ENCODE measurements around the gene ZNF324B.
"Not testable (repeated sequence)": the region's sequence is repeated elsewhere in the genome, so short reads cannot be mapped to it uniquely, and the experiment has no call there.

The ZNF324B gene

DNA sequence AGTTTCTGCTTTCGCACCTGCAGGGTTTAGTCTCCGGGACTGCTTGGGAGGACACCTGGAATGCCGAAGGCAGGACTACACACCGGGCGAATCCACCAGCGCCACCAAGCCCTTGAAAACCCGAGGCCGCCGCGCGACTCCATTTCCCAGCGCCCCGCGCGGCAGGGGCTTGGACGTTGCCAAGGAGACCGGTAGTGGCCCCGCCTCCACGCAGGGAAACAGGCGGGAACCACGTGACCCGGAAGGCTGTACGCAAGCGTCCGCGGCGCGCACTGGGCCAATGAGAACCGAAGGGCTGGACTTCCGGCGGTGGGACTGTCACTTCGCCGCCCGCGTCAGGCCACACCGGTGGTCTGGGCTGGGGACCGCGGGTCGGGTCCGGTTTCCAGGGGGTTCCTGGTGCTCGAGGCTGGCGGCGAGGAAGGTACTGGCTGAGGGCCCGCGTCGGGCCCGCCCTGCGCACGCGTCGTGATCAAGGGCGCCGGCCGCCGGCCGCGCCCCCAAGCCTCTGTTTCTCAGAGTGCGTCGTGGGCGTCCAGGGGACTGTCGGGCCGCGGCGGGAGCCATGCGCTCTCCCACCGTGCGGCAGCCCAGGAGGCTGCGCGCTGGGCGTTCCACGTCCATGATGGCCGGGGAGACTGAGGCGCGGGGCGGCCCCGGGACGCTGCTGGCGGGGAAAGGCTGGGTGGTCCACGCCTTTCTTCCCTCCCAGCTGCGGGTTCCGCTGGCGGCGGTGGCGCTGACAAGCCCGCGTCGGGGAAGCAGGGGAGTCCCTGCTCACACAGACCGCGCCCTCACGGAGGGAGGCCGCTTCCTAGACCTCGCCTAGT is 15.6 kb downstream of the ZNF324B start, which contains the start of gene ZNF324:
Gene ZNF324, plus strand, starts transcription at position 321 of the 830 bp plus-strand sequence. CDS start 2,106 bp downstream, outside the sequence.
- TF ChIP-seq, protein P1, sequence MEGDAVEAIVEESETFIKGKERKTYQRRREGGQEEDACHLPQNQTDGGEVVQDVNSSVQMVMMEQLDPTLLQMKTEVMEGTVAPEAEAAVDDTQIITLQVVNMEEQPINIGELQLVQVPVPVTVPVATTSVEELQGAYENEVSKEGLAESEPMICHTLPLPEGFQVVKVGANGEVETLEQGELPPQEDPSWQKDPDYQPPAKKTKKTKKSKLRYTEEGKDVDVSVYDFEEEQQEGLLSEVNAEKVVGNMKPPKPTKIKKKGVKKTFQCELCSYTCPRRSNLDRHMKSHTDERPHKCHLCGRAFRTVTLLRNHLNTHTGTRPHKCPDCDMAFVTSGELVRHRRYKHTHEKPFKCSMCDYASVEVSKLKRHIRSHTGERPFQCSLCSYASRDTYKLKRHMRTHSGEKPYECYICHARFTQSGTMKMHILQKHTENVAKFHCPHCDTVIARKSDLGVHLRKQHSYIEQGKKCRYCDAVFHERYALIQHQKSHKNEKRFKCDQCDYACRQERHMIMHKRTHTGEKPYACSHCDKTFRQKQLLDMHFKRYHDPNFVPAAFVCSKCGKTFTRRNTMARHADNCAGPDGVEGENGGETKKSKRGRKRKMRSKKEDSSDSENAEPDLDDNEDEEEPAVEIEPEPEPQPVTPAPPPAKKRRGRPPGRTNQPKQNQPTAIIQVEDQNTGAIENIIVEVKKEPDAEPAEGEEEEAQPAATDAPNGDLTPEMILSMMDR (IDR thresholded peaks at IDR 0.05; ENCODE audit: low read depth, low read length), result no peak
- TF ChIP-seq, protein P2, sequence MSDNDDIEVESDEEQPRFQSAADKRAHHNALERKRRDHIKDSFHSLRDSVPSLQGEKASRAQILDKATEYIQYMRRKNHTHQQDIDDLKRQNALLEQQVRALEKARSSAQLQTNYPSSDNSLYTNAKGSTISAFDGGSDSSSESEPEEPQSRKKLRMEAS (IDR thresholded peaks at IDR 0.05; ENCODE audit: low read depth, low read length), result peak; percentile 99
- TF ChIP-seq POLR2A (IDR thresholded peaks at IDR 0.05; ENCODE audit: extremely low read depth, insufficient read length) (peak; percentile 53), MYC (IDR thresholded peaks at IDR 0.05; ENCODE audit: low read depth, low read length) (peak; percentile 44; the same call in 1 of the 2 replicates)
- H3K4me3 ChIP-seq (ENCODE audit: low read depth, low read length), result peak within 1 kb of the TSS; percentile 66
- peak; percentile 97 for DNase-seq (ENCODE audit: low read depth)

DNA sequence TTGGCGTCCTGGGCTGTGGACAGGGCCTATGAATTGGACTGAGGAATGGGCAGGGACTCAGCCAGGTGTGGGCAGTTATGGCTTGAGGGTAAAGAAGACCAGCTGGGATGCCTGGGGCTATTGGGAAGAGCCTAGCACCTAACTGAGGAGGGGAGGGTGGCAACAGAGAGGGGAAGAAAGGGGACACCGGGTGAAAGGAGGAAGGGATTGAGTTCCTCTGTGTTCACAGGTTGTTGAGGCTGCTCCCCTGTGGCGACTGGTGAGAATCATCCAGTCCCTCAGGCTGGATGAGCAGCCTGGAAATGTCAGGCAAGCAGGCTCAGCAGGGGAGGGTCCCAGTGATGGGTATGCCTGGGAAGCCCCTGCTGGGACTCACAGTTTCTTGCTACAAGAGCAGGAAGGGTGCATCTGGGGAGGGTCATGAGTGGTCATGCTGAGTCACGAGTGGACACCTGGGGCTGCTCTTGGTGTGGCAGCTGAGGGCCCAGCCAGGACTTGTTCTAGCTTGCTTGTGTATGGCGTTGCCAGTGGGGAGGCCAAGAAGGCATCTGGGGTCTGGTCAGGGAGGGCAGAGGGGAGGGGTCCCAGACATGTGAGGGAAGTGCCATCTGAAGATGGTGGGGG is 16.9 kb downstream of the ZNF324B start:
- TF ChIP-seq MYC (IDR thresholded peaks at IDR 0.05; ENCODE audit: low read depth, low read length) (no peak), POLR2A (IDR thresholded peaks at IDR 0.05; ENCODE audit: extremely low read depth, insufficient read length) (no peak)
- TF ChIP-seq, protein P1 (IDR thresholded peaks at IDR 0.05; ENCODE audit: low read depth, low read length), result no peak
- TF ChIP-seq, protein P2 (IDR thresholded peaks at IDR 0.05; ENCODE audit: low read depth, low read length), result no peak
- peak overlapping the region; percentile 49 for H3K4me3 ChIP-seq (ENCODE audit: low read depth, low read length)
- peak; percentile 40 for DNase-seq (ENCODE audit: low read depth)

DNA sequence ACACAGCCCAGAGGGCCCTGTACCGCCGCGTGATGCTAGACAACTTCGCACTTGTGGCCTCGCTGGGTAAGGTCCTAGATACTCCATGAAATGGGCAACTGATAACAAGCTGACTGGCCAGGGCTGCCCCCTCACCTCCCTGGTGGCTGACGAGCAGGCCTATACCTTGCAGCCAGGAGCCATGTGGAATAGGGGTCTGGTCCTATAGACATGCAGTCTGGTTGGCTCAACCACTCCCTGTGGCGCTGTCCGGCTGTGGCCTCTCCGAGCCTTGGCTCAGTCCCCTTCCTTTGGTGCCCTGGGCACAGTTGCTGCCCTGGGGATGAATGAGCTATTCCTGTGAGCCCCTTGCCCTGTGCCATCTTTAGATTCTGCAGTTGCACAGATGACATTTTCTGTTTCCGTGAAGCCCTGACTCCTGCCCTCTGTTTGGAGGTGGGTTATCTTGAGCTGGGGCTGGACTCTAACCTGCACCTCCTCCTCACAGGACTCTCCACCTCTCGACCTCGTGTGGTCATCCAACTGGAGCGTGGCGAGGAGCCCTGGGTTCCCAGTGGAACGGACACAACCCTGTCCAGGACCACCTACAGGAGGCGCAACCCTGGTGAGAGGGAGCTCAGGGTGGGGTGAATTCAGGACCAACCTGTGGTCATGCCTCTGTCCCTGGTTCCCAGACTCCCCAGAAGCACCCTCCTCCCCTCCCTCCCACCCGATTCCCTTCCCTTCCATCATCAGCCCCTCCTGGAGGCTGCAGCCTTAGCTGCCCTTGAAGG is 18.0 kb downstream of the ZNF324B start:
- DNase-seq (ENCODE audit: low read depth), result no peak
- H3K4me3 ChIP-seq (ENCODE audit: low read depth, low read length), result no peak overlapping the region
- TF ChIP-seq POLR2A (IDR thresholded peaks at IDR 0.05; ENCODE audit: extremely low read depth, insufficient read length), result no peak
- TF ChIP-seq, protein P1 (IDR thresholded peaks at IDR 0.05; ENCODE audit: low read depth, low read length), result no peak
- no peak for TF ChIP-seq MYC (IDR thresholded peaks at IDR 0.05; ENCODE audit: low read depth, low read length)

DNA sequence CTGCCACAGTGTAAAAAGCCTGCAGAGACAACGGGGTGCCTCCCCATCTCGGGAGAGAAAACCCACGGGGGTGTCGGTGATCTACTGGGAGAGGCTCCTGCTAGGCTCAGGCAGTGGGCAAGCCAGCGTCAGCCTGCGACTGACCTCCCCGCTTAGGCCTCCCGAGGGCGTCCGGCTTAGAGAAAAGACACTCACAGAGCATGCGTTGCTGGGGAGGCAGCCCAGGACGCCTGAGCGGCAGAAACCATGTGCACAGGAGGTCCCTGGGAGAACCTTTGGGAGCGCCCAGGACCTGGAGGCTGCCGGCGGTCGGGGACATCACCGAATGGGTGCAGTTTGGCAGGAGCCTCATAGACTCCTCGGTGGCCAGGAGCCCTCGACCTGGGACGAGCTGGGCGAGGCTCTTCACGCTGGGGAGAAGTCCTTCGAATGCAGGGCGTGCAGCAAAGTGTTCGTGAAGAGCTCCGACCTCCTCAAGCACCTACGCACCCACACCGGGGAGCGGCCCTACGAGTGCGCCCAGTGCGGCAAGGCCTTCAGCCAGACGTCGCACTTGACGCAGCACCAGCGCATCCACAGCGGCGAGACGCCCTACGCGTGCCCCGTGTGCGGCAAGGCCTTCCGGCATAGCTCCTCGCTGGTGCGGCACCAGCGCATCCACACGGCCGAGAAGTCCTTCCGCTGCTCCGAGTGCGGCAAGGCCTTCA is 19.6 kb downstream of the ZNF324B start:
- not testable (repeated sequence) for H3K4me3 ChIP-seq (ENCODE audit: low read depth, low read length); DNase-seq (ENCODE audit: low read depth)

DNA sequence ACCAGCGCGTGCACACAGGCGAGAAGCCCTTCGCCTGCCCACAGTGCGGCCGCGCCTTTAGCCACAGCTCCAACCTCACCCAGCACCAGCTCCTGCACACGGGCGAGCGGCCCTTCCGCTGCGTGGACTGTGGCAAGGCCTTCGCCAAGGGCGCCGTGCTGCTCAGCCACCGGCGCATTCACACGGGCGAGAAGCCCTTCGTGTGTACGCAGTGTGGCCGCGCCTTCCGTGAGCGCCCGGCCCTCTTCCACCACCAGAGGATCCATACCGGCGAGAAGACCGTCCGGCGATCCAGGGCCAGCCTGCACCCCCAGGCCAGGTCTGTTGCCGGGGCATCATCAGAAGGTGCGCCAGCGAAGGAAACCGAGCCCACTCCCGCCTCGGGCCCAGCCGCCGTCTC is 20.3 kb downstream of the ZNF324B start:
- no peak for TF ChIP-seq MYC (IDR thresholded peaks at IDR 0.05; ENCODE audit: low read depth, low read length)
- TF ChIP-seq, protein P1 (IDR thresholded peaks at IDR 0.05; ENCODE audit: low read depth, low read length), result no peak
- TF ChIP-seq, protein P2 (IDR thresholded peaks at IDR 0.05; ENCODE audit: low read depth, low read length), result no peak
- no peak for TF ChIP-seq POLR2A (IDR thresholded peaks at IDR 0.05; ENCODE audit: extremely low read depth, insufficient read length)
- H3K4me3 ChIP-seq (ENCODE audit: low read depth, low read length), result no peak overlapping the region
- no peak for DNase-seq (ENCODE audit: low read depth)
